ENCODE data around the gene SBNO1.
A peak's percentile ranks its signal among the peaks of the same experiment; 100 is the strongest.

Gene SBNO1

GRCh38 chr12:123282111-123282510 lies 82.5 kb downstream of the SBNO1 start:
- H3K4me3 ChIP-seq (ENCODE audit: low read depth, low read length): no peak overlapping the region
- in situ Hi-C loops (cut with HindIII; ENCODE audit: low sequenced_read_pairs): no loop called here
- no peak for DNase-seq (ENCODE audit: low read depth, low spot score)
- TF ChIP-seq CTCF (IDR thresholded peaks at IDR 0.05; ENCODE audit: low read depth, low read length): no peak

- no peak for TF ChIP-seq CTCF (IDR thresholded peaks at IDR 0.05; ENCODE audit: low read depth, low read length)
- DNase-seq (ENCODE audit: low read depth, low spot score): no peak
- in situ Hi-C loops (cut with HindIII; ENCODE audit: low sequenced_read_pairs): no loop called here
- no peak overlapping the region for H3K4me3 ChIP-seq (ENCODE audit: low read depth, low read length)
These were observed 83.7 kb downstream of the SBNO1 start for GRCh38 chr12:123280971-123281370.

GRCh38 chr12:123278101-123278627 lies 86.5 kb downstream of the SBNO1 start:
- no peak for DNase-seq (ENCODE audit: low read depth, low spot score)
- no peak overlapping the region for H3K4me3 ChIP-seq (ENCODE audit: low read depth, low read length)
- TF ChIP-seq CTCF (IDR thresholded peaks at IDR 0.05; ENCODE audit: low read depth, low read length): no peak
- in situ Hi-C loops (cut with HindIII; ENCODE audit: low sequenced_read_pairs): no loop called here

GRCh38 chr12:123273166-123273565 lies 91.5 kb downstream of the SBNO1 start:
- TF ChIP-seq CTCF (IDR thresholded peaks at IDR 0.05; ENCODE audit: low read depth, low read length): no peak
- DNase-seq (ENCODE audit: low read depth, low spot score): no peak
- in situ Hi-C loops (cut with HindIII; ENCODE audit: low sequenced_read_pairs): no loop called here
- no peak overlapping the region for H3K4me3 ChIP-seq (ENCODE audit: low read depth, low read length)

GRCh38 chr12:123271001-123271668 lies 93.5 kb downstream of the SBNO1 start:
- in situ Hi-C loops (cut with HindIII; ENCODE audit: low sequenced_read_pairs): no loop called here
- peak overlapping the region; percentile 80 for H3K4me3 ChIP-seq (ENCODE audit: low read depth, low read length)
- DNase-seq (ENCODE audit: low read depth, low spot score): peak; percentile 45
- peak; percentile 45 for TF ChIP-seq CTCF (IDR thresholded peaks at IDR 0.05; ENCODE audit: low read depth, low read length)

- H3K4me3 ChIP-seq (ENCODE audit: low read depth, low read length): peak overlapping the region; percentile 80
- in situ Hi-C loops (cut with HindIII; ENCODE audit: low sequenced_read_pairs): no loop called here
- no peak for DNase-seq (ENCODE audit: low read depth, low spot score)
- TF ChIP-seq CTCF (IDR thresholded peaks at IDR 0.05; ENCODE audit: low read depth, low read length): no peak
These were observed 94.2 kb downstream of the SBNO1 start for GRCh38 chr12:123270214-123271000.
